Fibroblast of villous mesenchyme (primary cell): ENCODE results near the gene CA6. TPM values are rescaled to one million over a fixed set of nuclear protein-coding genes. Genes with fewer than 3 reads are reported as not detected.
A peak's percentile ranks its signal among the peaks of the same experiment; 100 is the strongest.
"Not testable (repeated sequence)": the region's sequence is repeated elsewhere in the genome, so short reads cannot be mapped to it uniquely, and the experiment has no call there.

ENCODE experiments used
- DNase-seq: peaks from one replicate; pipeline ENCODE4 v3.0.0-alpha.2; 2010; ENCODE audit warnings: low read depth
- H3K4me3 ChIP-seq: 2 replicates; pipeline ENCODE4 v1.5.1; 2011; ENCODE audit warnings: low read depth, mild to moderate bottlenecking, low read length
- total RNA-seq: library from RNA; depleted of rRNA; stranded (reverse); fragments of >200 nt; gene quantifications from 2 replicates; pipeline ENCODE4 v1.2.3, GENCODE V29; 2012
- TF ChIP-seq, protein P1 (sequence below): IDR thresholded peaks from 2 replicates; pipeline ENCODE4 v1.5.1; 2012; ENCODE audit warnings: low read depth, mild to moderate bottlenecking, low read length; ENCODE audit not compliant: insufficient read depth

CA6 gene
- total RNA-seq, 1 donor = not detected

DNA sequence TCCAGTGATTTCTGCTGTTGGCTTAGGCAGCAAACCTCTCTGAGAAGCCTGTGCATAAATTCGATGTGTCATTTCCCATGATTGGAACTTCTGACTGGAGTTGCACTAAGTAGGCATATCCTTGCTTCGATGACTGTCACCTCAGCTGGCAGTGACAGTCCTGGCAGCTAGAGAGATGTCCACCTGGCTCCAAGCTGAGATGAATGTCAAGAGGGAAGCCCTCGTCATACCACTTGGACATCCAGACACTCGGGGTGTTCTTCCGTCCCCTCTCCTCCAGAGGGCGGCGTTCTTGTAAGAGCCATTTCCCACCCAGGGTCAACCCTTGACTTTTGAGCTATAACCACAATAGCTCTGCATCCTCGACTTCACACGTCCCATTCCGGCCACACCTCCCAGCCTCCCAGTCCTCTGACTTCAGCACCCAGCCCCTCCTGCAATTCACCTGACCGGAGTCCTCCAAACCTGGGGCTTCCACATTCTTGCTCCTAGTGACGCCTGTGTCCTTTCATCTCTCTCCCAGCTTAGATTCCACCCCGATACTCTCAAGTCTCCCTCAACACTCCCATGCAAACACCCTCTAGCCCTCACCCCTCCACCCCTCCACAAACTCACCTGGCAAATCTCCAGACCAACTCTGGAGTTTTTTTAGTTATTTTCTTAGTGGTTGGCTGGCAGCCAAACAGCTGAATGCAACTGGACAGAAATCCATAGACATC is 17.3 kb downstream of the CA6 start:
- DNase-seq = peak; percentile 37
- TF ChIP-seq, protein P1, sequence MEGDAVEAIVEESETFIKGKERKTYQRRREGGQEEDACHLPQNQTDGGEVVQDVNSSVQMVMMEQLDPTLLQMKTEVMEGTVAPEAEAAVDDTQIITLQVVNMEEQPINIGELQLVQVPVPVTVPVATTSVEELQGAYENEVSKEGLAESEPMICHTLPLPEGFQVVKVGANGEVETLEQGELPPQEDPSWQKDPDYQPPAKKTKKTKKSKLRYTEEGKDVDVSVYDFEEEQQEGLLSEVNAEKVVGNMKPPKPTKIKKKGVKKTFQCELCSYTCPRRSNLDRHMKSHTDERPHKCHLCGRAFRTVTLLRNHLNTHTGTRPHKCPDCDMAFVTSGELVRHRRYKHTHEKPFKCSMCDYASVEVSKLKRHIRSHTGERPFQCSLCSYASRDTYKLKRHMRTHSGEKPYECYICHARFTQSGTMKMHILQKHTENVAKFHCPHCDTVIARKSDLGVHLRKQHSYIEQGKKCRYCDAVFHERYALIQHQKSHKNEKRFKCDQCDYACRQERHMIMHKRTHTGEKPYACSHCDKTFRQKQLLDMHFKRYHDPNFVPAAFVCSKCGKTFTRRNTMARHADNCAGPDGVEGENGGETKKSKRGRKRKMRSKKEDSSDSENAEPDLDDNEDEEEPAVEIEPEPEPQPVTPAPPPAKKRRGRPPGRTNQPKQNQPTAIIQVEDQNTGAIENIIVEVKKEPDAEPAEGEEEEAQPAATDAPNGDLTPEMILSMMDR = peak; percentile 48
- H3K4me3 ChIP-seq = no peak overlapping the region

DNA sequence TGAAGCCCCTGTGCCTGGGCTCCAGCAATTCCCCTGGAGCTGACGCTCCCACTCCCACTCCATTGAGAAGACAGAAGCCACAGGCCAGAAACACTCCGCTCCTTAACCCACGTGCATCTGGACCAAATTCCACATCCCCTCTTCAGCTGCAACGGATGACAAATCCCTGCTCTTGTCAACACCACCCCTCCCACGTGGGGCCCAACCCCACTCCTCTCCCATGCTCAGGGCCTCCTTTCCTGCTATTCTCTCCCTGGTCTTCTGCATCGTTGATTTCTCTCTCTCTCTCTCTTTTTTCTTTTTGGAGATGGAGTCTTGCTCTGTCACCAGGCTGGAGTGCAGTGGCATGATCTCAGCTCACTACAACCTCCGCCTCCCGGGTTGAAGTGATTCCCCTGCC is 18.3 kb downstream of the CA6 start:
- no peak overlapping the region for H3K4me3 ChIP-seq
- DNase-seq = no peak
- TF ChIP-seq, protein P1 = no peak

DNA sequence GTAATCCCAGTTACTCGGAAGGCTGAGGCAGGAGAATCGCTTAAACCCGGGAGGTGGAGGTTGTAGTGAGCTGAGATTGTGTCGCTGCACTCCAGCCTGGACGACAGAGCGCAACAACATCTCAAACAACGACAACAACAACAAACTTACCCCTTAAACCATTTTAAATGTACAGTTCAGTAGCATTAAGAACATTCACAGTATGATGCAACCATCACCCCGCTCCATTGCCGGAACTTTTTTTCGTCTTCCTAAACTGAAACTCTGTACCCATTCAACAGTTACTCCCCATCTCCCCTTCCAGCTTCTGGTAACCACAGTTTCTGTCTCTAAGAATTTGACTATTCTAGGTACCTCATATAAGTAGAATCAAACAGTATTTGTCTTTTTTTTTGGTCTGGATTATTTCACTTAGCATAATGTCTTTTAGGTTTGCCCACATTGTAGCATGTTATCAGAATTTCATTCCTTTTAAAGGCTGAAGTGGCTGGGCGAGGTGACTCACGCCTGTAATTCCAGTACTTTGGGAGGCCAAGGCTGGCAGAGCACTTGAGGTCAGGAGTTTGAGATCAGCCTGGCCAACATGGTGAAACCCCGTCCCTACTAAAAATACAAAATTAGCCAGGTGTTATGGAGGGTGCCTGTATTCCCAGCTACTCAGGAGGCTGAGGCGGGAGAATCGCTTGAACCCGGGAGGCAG is 19.6 kb downstream of the CA6 start:
- TF ChIP-seq, protein P1 = no peak
- DNase-seq = peak; percentile 24
- H3K4me3 ChIP-seq = no peak overlapping the region

DNA sequence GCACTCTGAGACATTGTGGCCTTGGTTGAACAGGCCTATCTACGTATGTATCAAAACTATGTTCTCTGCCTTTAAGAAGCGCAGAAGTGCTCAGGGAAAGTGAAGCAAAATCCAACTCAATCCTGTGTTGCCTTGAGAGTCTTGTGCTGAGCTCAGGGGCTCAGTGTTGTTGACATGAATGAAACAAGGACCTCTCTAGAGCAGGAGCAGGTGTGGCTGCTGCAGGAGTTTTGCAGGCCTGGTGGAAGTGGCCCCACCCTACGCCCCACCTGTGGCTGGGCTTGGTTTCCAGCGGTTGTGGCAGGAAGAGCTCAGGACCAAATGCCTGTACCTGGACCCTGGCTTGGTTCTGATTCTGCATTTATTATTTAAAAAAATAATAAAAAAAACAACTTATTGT is 20.9 kb downstream of the CA6 start:
- TF ChIP-seq, protein P1 = no peak
- no peak for DNase-seq
- no peak overlapping the region for H3K4me3 ChIP-seq

DNA sequence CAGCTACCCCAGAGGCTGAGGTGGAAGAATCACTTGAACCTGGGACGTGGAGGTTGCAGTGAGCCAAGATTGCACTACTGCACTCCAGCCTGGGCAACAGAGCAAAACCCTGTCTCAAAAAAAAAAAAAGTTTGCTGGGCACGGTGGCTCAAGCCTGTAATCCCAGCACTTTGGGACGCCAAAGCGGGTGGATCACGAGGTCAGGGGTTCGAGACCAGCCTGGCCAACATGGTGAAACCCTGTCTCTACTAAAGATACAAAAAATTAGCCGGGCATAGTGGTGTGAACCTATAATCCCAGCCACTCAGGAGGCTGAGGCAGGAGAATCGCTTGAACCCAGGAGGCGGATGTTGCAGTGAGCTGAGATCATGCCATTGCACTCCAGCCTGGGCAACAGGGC is 23.2 kb downstream of the CA6 start:
- not testable (repeated sequence) for DNase-seq, H3K4me3 ChIP-seq

DNA sequence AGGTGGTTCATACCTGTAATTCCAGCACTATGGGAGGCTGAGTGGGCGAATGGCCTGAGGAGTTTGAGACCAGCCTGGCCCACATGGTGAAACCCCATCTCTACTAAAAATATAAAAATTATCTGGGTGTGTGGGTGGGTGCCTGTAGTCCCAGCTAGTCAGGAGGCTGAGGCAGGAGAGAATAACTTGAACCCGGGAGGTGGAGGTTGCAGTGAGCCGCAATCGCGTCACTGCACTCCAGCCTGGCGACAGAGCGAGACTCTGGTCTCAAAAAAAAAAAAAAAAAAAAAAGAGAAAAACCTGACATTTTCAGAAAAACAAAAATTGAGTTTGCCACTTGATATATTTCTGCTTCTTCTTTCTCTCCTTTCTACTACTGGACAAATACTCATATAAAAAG is 24.3 kb downstream of the CA6 start:
- DNase-seq = no peak
- TF ChIP-seq, protein P1 = no peak
- H3K4me3 ChIP-seq = no peak overlapping the region

DNA sequence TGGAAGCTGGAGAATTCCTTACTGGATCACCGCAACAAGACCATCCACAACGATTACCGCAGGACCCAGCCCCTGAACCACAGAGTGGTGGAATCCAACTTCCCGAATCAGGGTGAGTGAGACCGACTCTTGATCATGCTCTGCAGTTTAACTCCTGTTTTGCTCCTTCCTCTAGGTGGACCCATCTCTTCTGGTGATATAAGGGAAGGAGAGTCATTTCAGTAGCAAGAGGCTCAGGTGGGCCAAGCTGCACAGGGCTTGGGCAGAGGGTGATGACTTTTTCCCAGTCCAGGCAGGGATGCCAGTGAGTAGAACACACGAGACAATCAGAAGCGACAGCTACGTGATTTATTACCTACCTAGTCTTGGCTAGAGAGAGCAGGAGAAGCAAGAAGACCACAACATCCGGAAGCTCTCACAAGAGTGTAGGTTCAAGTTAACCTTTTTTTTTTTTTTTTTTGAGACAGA is 25.2 kb downstream of the CA6 start:
- DNase-seq = no peak
- H3K4me3 ChIP-seq = no peak overlapping the region
- TF ChIP-seq, protein P1 = no peak
